Measurements from ENCODE around the gene FAM120B. TPM values are rescaled to one million over a fixed set of nuclear protein-coding genes. Genes with fewer than 3 reads are reported as not detected.

Gene FAM120B
- total RNA-seq, 1 donor from 2014 or later: 19.7 TPM

DNA sequence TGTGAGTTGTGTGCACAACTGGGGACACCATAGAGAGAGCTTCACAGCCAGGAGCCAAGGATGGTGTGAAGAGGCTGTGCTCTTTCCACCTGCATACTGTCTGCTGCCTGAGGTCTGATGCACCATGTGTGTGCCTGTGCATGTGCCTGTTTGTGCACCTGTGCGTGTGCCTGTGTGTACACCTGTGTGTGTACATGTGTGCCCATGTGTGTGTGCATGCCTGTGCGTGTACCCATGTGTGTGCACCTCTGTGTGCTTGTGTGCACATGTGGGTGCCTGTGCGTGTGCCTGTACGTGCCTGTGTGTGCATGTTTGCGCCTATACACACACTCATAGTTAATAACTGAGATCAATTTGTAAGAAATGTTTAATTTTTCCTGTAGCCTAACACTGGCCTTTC, 51.3 kb downstream of the FAM120B start:
- H3K36me3 Mint-ChIP-seq: peaks cover 24% of the 10 kb centered on the region
- H3K9me3 Mint-ChIP-seq: peaks cover 18% of the 10 kb centered on the region

GRCh38 chr6:170358496-170358895, 51.9 kb downstream of the FAM120B start:
- no peaks in the 10 kb centered on the region for H3K27me3 ChIP-seq
- no peaks in the 10 kb centered on the region for H3K9me3 ChIP-seq (ENCODE audit: low read depth)
- no peaks in the 10 kb centered on the region for H3K36me3 ChIP-seq
- TF ChIP-seq CTCF (IDR thresholded peaks at IDR 0.05) (no peak), EZH2phosphoT487 (IDR thresholded peaks at IDR 0.05) (no peak), EZH2 (IDR thresholded peaks at IDR 0.05) (no peak)
- H3K9me3 Mint-ChIP-seq: peaks cover 11% of the 10 kb centered on the region
- no peaks in the 10 kb centered on the region for H3K4me1 ChIP-seq
- H3K9ac ChIP-seq: no peak overlapping the region
- H3K27me3 Mint-ChIP-seq (ENCODE audit: insufficient read depth, low read depth): no peaks in the 10 kb centered on the region
- H3K4me3 ChIP-seq: no peak overlapping the region
- DNase-seq (ENCODE audit: low spot score): no peak
- no peaks in the 10 kb centered on the region for H3K79me2 ChIP-seq (ENCODE audit: low read depth)
- peaks cover 22% of the 10 kb centered on the region for H3K36me3 Mint-ChIP-seq
- H3F3A ChIP-seq (ENCODE audit: low read depth): no peaks in the 10 kb centered on the region
- H3K4me2 ChIP-seq: no peak overlapping the region
- H4K20me1 ChIP-seq (ENCODE audit: low read depth): no peaks in the 10 kb centered on the region
- no peak overlapping the region for H3K27ac Mint-ChIP-seq
- H2AFZ ChIP-seq (replicated peaks): no peak overlapping the region
- no peak overlapping the region for H3K4me3 Mint-ChIP-seq
- H3K4me1 Mint-ChIP-seq: no peaks in the 10 kb centered on the region
- H3K27ac ChIP-seq: no peak overlapping the region

More for the DNA sequence above, 51.3 kb downstream of the FAM120B start:
- no peaks in the 10 kb centered on the region for H4K20me1 ChIP-seq (ENCODE audit: low read depth)
- Mint-ChIP-seq H3K27ac (peak overlapping the region; percentile 50), H3K27me3 (ENCODE audit: insufficient read depth, low read depth) (no peaks in the 10 kb centered on the region), H3K4me1 (no peaks in the 10 kb centered on the region), H3K4me3 (no peak overlapping the region)
- H3K79me2 ChIP-seq (ENCODE audit: low read depth): no peaks in the 10 kb centered on the region
- no peaks in the 10 kb centered on the region for H3K9me3 ChIP-seq (ENCODE audit: low read depth)
- H2AFZ ChIP-seq (replicated peaks): no peak overlapping the region
- no peaks in the 10 kb centered on the region for H3F3A ChIP-seq (ENCODE audit: low read depth)
- H3K27me3 ChIP-seq: no peaks in the 10 kb centered on the region
- no peak for TF ChIP-seq EZH2 (IDR thresholded peaks at IDR 0.05)
- TF ChIP-seq CTCF (IDR thresholded peaks at IDR 0.05): no peak
- no peak for TF ChIP-seq EZH2phosphoT487 (IDR thresholded peaks at IDR 0.05)
- no peaks in the 10 kb centered on the region for H3K36me3 ChIP-seq
- H3K4me1 ChIP-seq: no peaks in the 10 kb centered on the region
- no peak overlapping the region for H3K4me2 ChIP-seq
- no peak overlapping the region for H3K9ac ChIP-seq
- no peak overlapping the region for H3K4me3 ChIP-seq
- H3K27ac ChIP-seq: no peak overlapping the region
- DNase-seq (ENCODE audit: low spot score): no peak

DNA sequence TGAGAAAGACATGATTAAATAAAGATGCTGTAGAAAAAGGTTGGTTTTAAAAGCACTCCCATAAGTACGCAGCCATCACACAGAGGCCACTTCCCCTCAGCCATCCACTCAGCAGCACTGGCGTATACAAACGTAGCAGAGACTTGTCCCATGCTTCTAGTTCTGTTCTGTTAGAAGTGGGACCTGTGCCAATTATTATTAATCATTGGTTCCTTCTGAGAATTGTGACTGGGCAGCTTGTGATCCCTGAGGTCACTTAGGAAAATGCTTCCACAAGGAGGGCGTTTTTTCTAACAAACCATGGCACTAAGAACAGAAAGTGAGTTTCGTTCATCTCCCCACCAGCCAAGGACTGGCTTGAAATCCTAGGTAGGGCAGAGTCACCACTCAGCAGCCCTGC, 53.9 kb downstream of the FAM120B start:
- no peaks in the 10 kb centered on the region for H3K27me3 ChIP-seq
- H3K9ac ChIP-seq: no peak overlapping the region
- H3K4me3 ChIP-seq: no peak overlapping the region
- no peak for TF ChIP-seq EZH2 (IDR thresholded peaks at IDR 0.05)
- no peak for TF ChIP-seq CTCF (IDR thresholded peaks at IDR 0.05)
- TF ChIP-seq EZH2phosphoT487 (IDR thresholded peaks at IDR 0.05): no peak
- no peaks in the 10 kb centered on the region for H3K36me3 ChIP-seq
- no peak overlapping the region for H2AFZ ChIP-seq (replicated peaks)
- H4K20me1 ChIP-seq (ENCODE audit: low read depth): no peaks in the 10 kb centered on the region
- peaks cover 22% of the 10 kb centered on the region for H3K36me3 Mint-ChIP-seq
- H3K9me3 ChIP-seq (ENCODE audit: low read depth): no peaks in the 10 kb centered on the region
- no peaks in the 10 kb centered on the region for H3K79me2 ChIP-seq (ENCODE audit: low read depth)
- peaks cover 2% of the 10 kb centered on the region for H3K27me3 Mint-ChIP-seq (ENCODE audit: insufficient read depth, low read depth)
- H3K4me1 ChIP-seq: no peaks in the 10 kb centered on the region
- H3K27ac Mint-ChIP-seq: no peak overlapping the region
- no peak for DNase-seq (ENCODE audit: low spot score)
- H3K27ac ChIP-seq: no peak overlapping the region
- H3K9me3 Mint-ChIP-seq: no peaks in the 10 kb centered on the region
- no peak overlapping the region for H3K4me3 Mint-ChIP-seq
- H3K4me1 Mint-ChIP-seq: peaks cover 7% of the 10 kb centered on the region
- H3K4me2 ChIP-seq: no peak overlapping the region
- no peaks in the 10 kb centered on the region for H3F3A ChIP-seq (ENCODE audit: low read depth)
